UCSD-AML1 (cell line): ENCODE data around the gene ASZ1.

ENCODE experiments used
- DNase-seq: peaks from one replicate; lab custom pipeline; 2025; ENCODE audit not compliant: unreplicated experiment; lab: John Stamatoyannopoulos, UW

ASZ1 gene

GRCh38 chr7:117402109-117402508 lies 25.2 kb downstream of the ASZ1 start:
- DNase-seq = no peak

GRCh38 chr7:117401293-117402002 lies 25.8 kb downstream of the ASZ1 start:
- DNase-seq = no peak

GRCh38 chr7:117399820-117400422 lies 27.4 kb downstream of the ASZ1 start:
- no peak for DNase-seq

- DNase-seq = no peak
Measured at GRCh38 chr7:117395743-117396142, 31.6 kb downstream of the ASZ1 start.

- no peak for DNase-seq
Measured at GRCh38 chr7:117393781-117394180, 33.5 kb downstream of the ASZ1 start.

- DNase-seq = no peak
Measured at GRCh38 chr7:117389871-117390270, 37.4 kb downstream of the ASZ1 start.

GRCh38 chr7:117386110-117386706 lies 41.1 kb downstream of the ASZ1 start:
- no peak for DNase-seq

GRCh38 chr7:117385363-117386109 lies 41.8 kb downstream of the ASZ1 start:
- DNase-seq = no peak

GRCh38 chr7:117384688-117385362 lies 42.5 kb downstream of the ASZ1 start:
- DNase-seq = no peak

- DNase-seq = no peak
Measured at GRCh38 chr7:117383483-117384189, 43.7 kb downstream of the ASZ1 start.

- no peak for DNase-seq
Measured at GRCh38 chr7:117383046-117383445, 44.2 kb downstream of the ASZ1 start.

- no peak for DNase-seq
Measured at GRCh38 chr7:117381362-117381761, 45.9 kb downstream of the ASZ1 start.

- DNase-seq = no peak
Measured at GRCh38 chr7:117375380-117375779, 51.9 kb downstream of the ASZ1 start.

GRCh38 chr7:117372073-117372472 lies 55.2 kb downstream of the ASZ1 start:
- DNase-seq = no peak

- no peak for DNase-seq
Measured at GRCh38 chr7:117364339-117365080, 62.8 kb downstream of the ASZ1 start.

GRCh38 chr7:117362294-117362888 lies 64.9 kb downstream of the ASZ1 start:
- no peak for DNase-seq

GRCh38 chr7:117350027-117350426 lies 77.3 kb downstream of the ASZ1 start:
- no peak for DNase-seq

- no peak for DNase-seq
Measured at GRCh38 chr7:117349570-117349969, 77.7 kb downstream of the ASZ1 start.

- no peak for DNase-seq
Measured at GRCh38 chr7:117347962-117348672, 79.2 kb downstream of the ASZ1 start.
